H9 (cell line): ENCODE results near the gene NEURL1. TPM values are rescaled to one million over a fixed set of nuclear protein-coding genes. Genes with fewer than 3 reads are reported as not detected.

ENCODE experiments used
- DNase-seq: peaks from one replicate; pipeline ENCODE4 v3.0.0-alpha.2; 2017
- H2AFZ ChIP-seq: one replicate; pipeline ENCODE4 v1.6.1; 2013; ENCODE audit warnings: mild to moderate bottlenecking, low read length, control low read depth, moderate library complexity
- H2AK5ac ChIP-seq: 2 replicates; pipeline ENCODE4 v1.6.1; 2013; ENCODE audit warnings: low read length, control low read depth, mixed read lengths; ENCODE audit not compliant: insufficient read length
- H2BK120ac ChIP-seq: one replicate; pipeline ENCODE4 v1.6.1; 2013; ENCODE audit warnings: low read depth, mild to moderate bottlenecking, low read length, control low read depth, inconsistent platforms; ENCODE audit not compliant: poor library complexity, severe bottlenecking
- H2BK12ac ChIP-seq: 2 replicates; pipeline ENCODE4 v1.6.1; 2013; ENCODE audit warnings: low read length, control low read depth, mixed read lengths, low read depth; ENCODE audit not compliant: insufficient read length
- H2BK15ac ChIP-seq: 2 replicates; pipeline ENCODE4 v1.6.1; 2013; ENCODE audit warnings: low read depth, low read length, control low read depth
- H2BK20ac ChIP-seq: one replicate; pipeline ENCODE4 v1.6.1; 2013; ENCODE audit warnings: low read depth, mild to moderate bottlenecking, low read length, control low read depth, inconsistent platforms; ENCODE audit not compliant: poor library complexity, severe bottlenecking
- H2BK5ac ChIP-seq: 2 replicates; pipeline ENCODE4 v1.6.1; 2013; ENCODE audit warnings: low read length, control low read depth, mixed read lengths; ENCODE audit not compliant: insufficient read length
- H3K14ac ChIP-seq: 2 replicates; pipeline ENCODE4 v1.6.1; 2013; ENCODE audit warnings: low read length, control low read depth; ENCODE audit not compliant: insufficient read depth
- H3K18ac ChIP-seq: 2 replicates; pipeline ENCODE4 v1.6.1; 2013; ENCODE audit warnings: low read depth, mild to moderate bottlenecking, mixed read lengths, low read length, control low read depth; ENCODE audit not compliant: insufficient read length
- H3K23ac ChIP-seq: 2 replicates; pipeline ENCODE4 v1.6.1; 2013; ENCODE audit warnings: low read length, control low read depth, mixed read lengths, low read depth; ENCODE audit not compliant: insufficient read length
- H3K23me2 ChIP-seq: 2 replicates; pipeline ENCODE4 v1.6.1; 2013; ENCODE audit warnings: low read depth, mild to moderate bottlenecking, mixed read lengths, low read length, control low read depth; ENCODE audit not compliant: insufficient read length, poor library complexity, severe bottlenecking
- H3K27ac ChIP-seq: 2 replicates; pipeline ENCODE4 v1.5.1; 2013; ENCODE audit warnings: low read length, control low read depth, mixed read lengths, low read depth; ENCODE audit not compliant: insufficient read length
- H3K27me3 ChIP-seq: 2 replicates; pipeline ENCODE4 v1.6.1; 2013; ENCODE audit warnings: low read length, control low read depth, inconsistent platforms; ENCODE audit not compliant: insufficient read depth
- H3K4ac ChIP-seq: 2 replicates; pipeline ENCODE4 v1.6.1; 2013; ENCODE audit warnings: low read depth, mild to moderate bottlenecking, control low read depth, inconsistent platforms, low read length, moderate library complexity
- H3K4me1 ChIP-seq: 2 replicates; pipeline ENCODE4 v1.6.1; 2013; ENCODE audit warnings: low read length, control low read depth, inconsistent platforms; ENCODE audit not compliant: insufficient read depth
- H3K4me2 ChIP-seq: 2 replicates; pipeline ENCODE4 v1.6.1; 2013; ENCODE audit warnings: low read length, control low read depth, mixed read lengths; ENCODE audit not compliant: insufficient read length, insufficient read depth
- H3K56ac ChIP-seq: 2 replicates; pipeline ENCODE4 v1.6.1; 2013; ENCODE audit warnings: low read depth, mild to moderate bottlenecking, mixed read lengths, low read length, control low read depth; ENCODE audit not compliant: insufficient read length
- H3K79me1 ChIP-seq: 2 replicates; pipeline ENCODE4 v1.6.1; 2013; ENCODE audit warnings: low read depth, mild to moderate bottlenecking, moderate library complexity, low read length, control low read depth, inconsistent platforms; ENCODE audit not compliant: insufficient read depth, poor library complexity, severe bottlenecking
- H3K79me2 ChIP-seq: 2 replicates; pipeline ENCODE4 v1.6.1; 2013; ENCODE audit warnings: low read length, control low read depth, inconsistent platforms; ENCODE audit not compliant: insufficient read depth
- H3K9ac ChIP-seq: 2 replicates; pipeline ENCODE4 v1.6.1; 2013; ENCODE audit warnings: low read length, control low read depth, mixed read lengths; ENCODE audit not compliant: insufficient read length; ENCODE audit errors: extremely low read depth
- H3K9me3 ChIP-seq: one replicate; pipeline ENCODE4 v1.6.1; 2013; ENCODE audit warnings: low read depth, low read length, inconsistent platforms; ENCODE audit not compliant: control insufficient read depth
- H3T11ph ChIP-seq: one replicate; pipeline ENCODE4 v1.6.1; 2013; ENCODE audit warnings: mild to moderate bottlenecking, low read length, control low read depth, inconsistent platforms
- H4K20me1 ChIP-seq: one replicate; pipeline ENCODE4 v1.6.1; 2013; ENCODE audit not compliant: control insufficient read depth, insufficient read length, insufficient read depth
- H4K5ac ChIP-seq: 2 replicates; pipeline ENCODE4 v1.6.1; 2013; ENCODE audit warnings: low read depth, mild to moderate bottlenecking, mixed read lengths, low read length, control low read depth; ENCODE audit not compliant: insufficient read length
- H4K8ac ChIP-seq: replicated peaks from 2 replicates; pipeline ENCODE4 v1.6.1; 2013; ENCODE audit warnings: low read length, control low read depth, mixed read lengths, low read depth; ENCODE audit not compliant: insufficient read length
- H4K91ac ChIP-seq: 2 replicates; pipeline ENCODE4 v1.6.1; 2013; ENCODE audit warnings: low read depth, mild to moderate bottlenecking, moderate library complexity, mixed read lengths, low read length, control low read depth; ENCODE audit not compliant: insufficient read length
- H3K27ac Mint-ChIP-seq, 3 experiments: 2 replicates in 2 of 3; 3 replicates in 1 of 3; pipeline ENCODE4 v1.8.0; 2020 to 2021; ENCODE audit warnings: mixed read lengths in 3 of 3, mild to moderate bottlenecking in 1 of 3, moderate library complexity in 1 of 3
- H3K27me3 Mint-ChIP-seq: 2 replicates; pipeline ENCODE4 v1.8.0; 2021; ENCODE audit warnings: low read depth, mild to moderate bottlenecking, moderate library complexity, mixed read lengths
- H3K36me3 Mint-ChIP-seq, 3 experiments: 2 replicates in 2 of 3; 3 replicates in 1 of 3; pipeline ENCODE4 v1.8.0; 2020 to 2021; ENCODE audit warnings: low read depth in 3 of 3, mixed read lengths in 3 of 3; ENCODE audit not compliant: insufficient read depth in 1 of 3
- H3K4me1 Mint-ChIP-seq, 2 experiments: 2 replicates each; pipeline ENCODE4 v1.8.0; 2020; ENCODE audit warnings: mixed read lengths in 2 of 2
- H3K4me3 Mint-ChIP-seq, 2 experiments: 2 replicates in 1 of 2; 3 replicates in 1 of 2; pipeline ENCODE4 v1.8.0; 2020 to 2021; ENCODE audit warnings: mild to moderate bottlenecking in 2 of 2, mixed read lengths in 2 of 2, moderate library complexity in 1 of 2
- H3K9me3 Mint-ChIP-seq, 2 experiments: 2 replicates in 1 of 2; 3 replicates in 1 of 2; pipeline ENCODE4 v1.8.0; 2020; ENCODE audit warnings: mild to moderate bottlenecking in 2 of 2, mixed read lengths in 2 of 2, moderate library complexity in 1 of 2
- WGBS: extraction: QIAGEN DNeasy Blood & Tissue Kit; methylation state at CpG from one replicate; pipeline ENCODE4 v1.1.7; 2013; ENCODE audit warnings: missing lambda C conversion rate, low lambda C conversion rate, mixed read lengths; ENCODE audit not compliant: insufficient read length; ENCODE audit errors: extremely low coverage; 5-methylcytosine and 5-hydroxymethylcytosine counted together
- total RNA-seq: library from RNA; stranded (reverse); gene quantifications from 2 replicates; pipeline ENCODE4 v1.2.1, GENCODE V29; 2021
- TF ChIP-seq, protein P1 (sequence below): fragments of 200-600 bp; sonication (generic); conservative IDR thresholded peaks from 3 replicates; pipeline ENCODE4 v1.8.0; 2021; ENCODE audit warnings: antibody characterized with exemption, mild to moderate bottlenecking

The NEURL1 gene
- total RNA-seq, 1 experiment from 2014 or later, result 1.2 TPM

DNA sequence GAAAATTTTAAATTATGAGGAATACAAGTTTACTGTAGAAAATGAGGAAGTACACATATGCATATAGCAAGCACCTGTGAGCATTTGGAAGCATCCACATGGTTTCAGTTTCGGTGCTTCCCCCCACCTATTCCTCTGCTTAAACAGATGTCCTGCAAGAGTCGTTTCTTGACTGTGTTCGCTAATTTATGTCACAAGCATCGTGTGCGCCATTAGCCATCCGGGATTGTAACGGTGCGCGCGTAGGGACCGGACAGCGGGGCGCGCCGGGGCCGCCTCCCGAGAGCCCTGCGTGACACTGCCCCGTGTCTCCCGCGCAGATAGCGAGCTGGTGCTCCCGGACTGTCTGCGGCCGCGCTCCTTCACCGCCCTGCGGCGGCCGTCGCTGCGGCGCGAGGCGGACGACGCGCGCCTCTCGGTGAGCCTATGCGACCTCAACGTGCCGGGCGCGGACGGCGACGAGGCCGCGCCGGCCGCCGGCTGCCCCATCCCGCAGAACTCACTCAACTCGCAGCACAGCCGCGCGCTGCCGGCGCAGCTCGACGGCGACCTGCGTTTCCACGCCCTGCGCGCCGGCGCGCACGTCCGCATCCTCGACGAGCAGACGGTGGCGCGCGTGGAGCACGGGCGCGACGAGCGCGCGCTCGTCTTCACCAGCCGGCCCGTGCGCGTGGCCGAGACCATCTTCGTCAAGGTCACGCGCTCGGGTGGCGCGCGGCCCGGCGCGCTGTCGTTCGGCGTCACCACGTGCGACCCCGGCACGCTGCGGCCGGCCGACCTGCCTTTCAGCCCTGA lies 90.9 kb downstream of the NEURL1 start:
- Histone ChIP-seq H3K27ac (no peak overlapping the region), H3K14ac (no peak overlapping the region), H3K56ac (no peak overlapping the region), H4K20me1 (no peaks in the 10 kb centered on the region), H3K79me2 (no peaks in the 10 kb centered on the region), H2BK15ac (no peak overlapping the region), H3K4me1 (no peaks in the 10 kb centered on the region), H3K9me3 (no peaks in the 10 kb centered on the region), H3K23me2 (no peaks in the 10 kb centered on the region), H3K9ac (no peak overlapping the region), H3K79me1 (no peaks in the 10 kb centered on the region), H2BK20ac (no peak overlapping the region), H3T11ph (no peak overlapping the region), H2AFZ (no peak overlapping the region), H4K91ac (no peak overlapping the region), H2AK5ac (no peak overlapping the region), H4K5ac (no peak overlapping the region), H3K23ac (no peak overlapping the region), H4K8ac (no peak overlapping the region), H3K27me3 (no peaks in the 10 kb centered on the region), H2BK5ac (no peak overlapping the region), H3K4ac (no peak overlapping the region), H3K18ac (no peak overlapping the region), H3K4me2 (no peak overlapping the region), H2BK120ac (no peak overlapping the region), H2BK12ac (no peak overlapping the region)
- no CpG with 5 or more reads among the region's 111 CpGs for WGBS
- H3K9me3 Mint-ChIP-seq, result peaks cover 0 to 6% of the 10 kb centered on the region in 2 experiments; a peak in 3 of 5 replicates
- H3K4me1 Mint-ChIP-seq, result no peaks in the 10 kb centered on the region
- H3K36me3 Mint-ChIP-seq, result peaks cover 0 to 4% (median 0%) of the 10 kb centered on the region in 3 experiments; a peak in 1 of 7 replicates
- TF ChIP-seq, protein P1, sequence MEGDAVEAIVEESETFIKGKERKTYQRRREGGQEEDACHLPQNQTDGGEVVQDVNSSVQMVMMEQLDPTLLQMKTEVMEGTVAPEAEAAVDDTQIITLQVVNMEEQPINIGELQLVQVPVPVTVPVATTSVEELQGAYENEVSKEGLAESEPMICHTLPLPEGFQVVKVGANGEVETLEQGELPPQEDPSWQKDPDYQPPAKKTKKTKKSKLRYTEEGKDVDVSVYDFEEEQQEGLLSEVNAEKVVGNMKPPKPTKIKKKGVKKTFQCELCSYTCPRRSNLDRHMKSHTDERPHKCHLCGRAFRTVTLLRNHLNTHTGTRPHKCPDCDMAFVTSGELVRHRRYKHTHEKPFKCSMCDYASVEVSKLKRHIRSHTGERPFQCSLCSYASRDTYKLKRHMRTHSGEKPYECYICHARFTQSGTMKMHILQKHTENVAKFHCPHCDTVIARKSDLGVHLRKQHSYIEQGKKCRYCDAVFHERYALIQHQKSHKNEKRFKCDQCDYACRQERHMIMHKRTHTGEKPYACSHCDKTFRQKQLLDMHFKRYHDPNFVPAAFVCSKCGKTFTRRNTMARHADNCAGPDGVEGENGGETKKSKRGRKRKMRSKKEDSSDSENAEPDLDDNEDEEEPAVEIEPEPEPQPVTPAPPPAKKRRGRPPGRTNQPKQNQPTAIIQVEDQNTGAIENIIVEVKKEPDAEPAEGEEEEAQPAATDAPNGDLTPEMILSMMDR, result no peak
- H3K4me3 Mint-ChIP-seq, result no peak overlapping the region
- H3K27me3 Mint-ChIP-seq, result peaks cover 1% of the 10 kb centered on the region; the same call in 1 of the 2 replicates
- no peak for DNase-seq
- peak overlapping the region in 1 of 3 experiments; percentile 9; a peak in 1 of 7 replicates for H3K27ac Mint-ChIP-seq
